Measurements from ENCODE around the gene RTN3. TPM values are rescaled to one million over a fixed set of nuclear protein-coding genes. Genes with fewer than 3 reads are reported as not detected.

RTN3 gene
- total and polyA plus RNA-seq, 12 donors = 31.1 to 72.0 (median 50.6) TPM

GRCh38 chr11:63720611-63721010 lies 39.3 kb downstream of the RTN3 start:
- H3K27me3 ChIP-seq = no peaks in the 10 kb centered on the region
- no peak for ATAC-seq
- H3K4me3 ChIP-seq = no peak overlapping the region
- no peak overlapping the region for H3K27ac ChIP-seq
- H3K36me3 ChIP-seq = peaks cover 0 to 15% (median 0%) of the 10 kb centered on the region in 9 donors
- peaks cover 0 to 7% (median 0%) of the 10 kb centered on the region in 9 donors for H3K4me1 ChIP-seq
- intact Hi-C loops (cut with DNase I) = no loop called here
- WGBS, 2 donors = 92 to 98% methylated on average over 3 of the region's 3 CpGs
- H3K9me3 ChIP-seq = no peaks in the 10 kb centered on the region
- TF ChIP-seq CTCF (IDR thresholded peaks at IDR 0.05) = no peak
- DNase-seq = no peak

- intact Hi-C loops (cut with DNase I) = no loop called here
- Histone ChIP-seq H3K36me3 (peaks cover 0 to 3% (median 0%) of the 10 kb centered on the region in 9 donors), H3K4me1 (no peaks in the 10 kb centered on the region), H3K27me3 (no peaks in the 10 kb centered on the region), H3K4me3 (no peak overlapping the region), H3K9me3 (no peaks in the 10 kb centered on the region), H3K27ac (no peak overlapping the region)
- 88 to 89% methylated on average over 3 of the region's 3 CpGs for WGBS, 2 donors
- TF ChIP-seq CTCF (IDR thresholded peaks at IDR 0.05) = no peak
- DNase-seq (no peak), ATAC-seq (no peak)
Observed at GRCh38 chr11:63729326-63729725, 48.0 kb downstream of the RTN3 start.

GRCh38 chr11:63736864-63737263 lies 55.6 kb downstream of the RTN3 start:
- no peak for DNase-seq
- Histone ChIP-seq H3K27ac (no peak overlapping the region), H3K4me1 (peaks cover 0 to 15% (median 5%) of the 10 kb centered on the region in 9 donors), H3K36me3 (peaks cover 0 to 3% (median 0%) of the 10 kb centered on the region in 9 donors), H3K4me3 (no peak overlapping the region), H3K27me3 (no peaks in the 10 kb centered on the region), H3K9me3 (no peaks in the 10 kb centered on the region)
- intact Hi-C loops (cut with DNase I) = loop anchor here in 8 of 10 donors (2.0 to 10.0 kb wide), 12 partner anchors 55 to 262 kb away; partner anchors contain the start of genes ATL3 (in 1 of the 8) and RTN3 (in 1 of the 8)
- TF ChIP-seq CTCF (IDR thresholded peaks at IDR 0.05) = no peak
- no peak for ATAC-seq
- 94 to 95% methylated on average over 4 of the region's 4 CpGs for WGBS, 2 donors

GRCh38 chr11:63737718-63738117 lies 56.4 kb downstream of the RTN3 start:
- no peak overlapping the region for H3K4me3 ChIP-seq
- peaks cover 0 to 15% (median 5%) of the 10 kb centered on the region in 9 donors for H3K4me1 ChIP-seq
- intact Hi-C loops (cut with DNase I) = loop anchor here in 9 of 10 donors (2.0 to 10.0 kb wide), 15 partner anchors 55 to 263 kb away; partner anchors contain the start of genes ATL3 (in 3 of the 9) and RTN3 (in 1 of the 9)
- no peaks in the 10 kb centered on the region for H3K27me3 ChIP-seq
- no peak for DNase-seq
- H3K9me3 ChIP-seq = no peaks in the 10 kb centered on the region
- TF ChIP-seq CTCF (IDR thresholded peaks at IDR 0.05) = no peak
- 59 to 90% methylated on average over 1 of the region's 1 CpG for WGBS, 2 donors
- no peak for ATAC-seq
- peaks cover 0 to 3% (median 0%) of the 10 kb centered on the region in 9 donors for H3K36me3 ChIP-seq
- H3K27ac ChIP-seq = no peak overlapping the region

Measured in heart right ventricle (tissue), 16 donors.